Measurements from ENCODE around the gene MED15. TPM values are rescaled to one million over a fixed set of nuclear protein-coding genes. Genes with fewer than 3 reads are reported as not detected.
"Not testable (repeated sequence)": the region's sequence is repeated elsewhere in the genome, so short reads cannot be mapped to it uniquely, and the experiment has no call there.

MED15 gene
- total RNA-seq, 4 donors from 2014 or later: 30.6 to 62.3 (median 54.3) TPM

DNA sequence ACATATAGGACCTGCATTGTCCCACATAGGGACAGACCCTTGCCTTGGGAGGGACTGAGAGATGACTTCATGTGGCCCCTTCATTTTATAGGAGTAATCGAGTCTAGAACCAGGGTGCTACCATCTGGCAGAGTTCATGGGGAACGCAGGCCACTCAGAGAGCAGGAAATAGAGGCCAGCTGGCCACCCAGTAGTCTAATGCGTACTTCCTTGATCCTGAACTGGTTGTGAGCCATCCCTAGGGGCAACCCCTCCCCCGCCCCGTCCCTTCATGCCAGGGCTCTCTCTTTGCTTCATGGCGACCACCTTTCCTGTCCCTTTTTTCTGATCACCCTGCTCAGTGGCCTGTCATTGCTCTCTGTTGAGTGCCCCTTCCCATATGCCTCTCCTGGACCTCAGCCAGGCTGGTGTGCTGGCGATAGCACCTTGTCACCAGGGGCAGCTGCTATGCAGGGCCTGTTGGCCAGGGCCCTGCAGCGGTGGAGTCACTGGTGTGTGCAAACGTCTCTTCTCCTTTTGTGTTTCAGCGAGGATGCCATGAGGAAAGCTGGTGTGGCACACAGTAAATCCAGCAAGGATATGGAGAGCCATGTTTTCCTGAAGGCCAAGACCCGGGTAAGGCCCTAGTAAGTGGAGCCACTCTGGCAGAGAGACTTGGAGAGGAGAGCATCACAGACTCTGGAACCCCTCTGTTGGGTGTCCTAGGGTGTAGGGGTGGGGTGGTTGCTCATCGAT is 29.3 kb downstream of the MED15 start:
- H3K9me3 ChIP-seq: no peaks in the 10 kb centered on the region
- no peaks in the 10 kb centered on the region for H3K27me3 ChIP-seq
- H3K27ac ChIP-seq: no peak overlapping the region
- ATAC-seq: no peak
- 79% methylated on average over 5 of the region's 12 CpGs; no CpG with 5 or more reads in 1 of the 2 donors for WGBS, 2 donors (ENCODE audit: low coverage in 1 of 2)
- H3K36me3 ChIP-seq: peaks cover 0 to 57% of the 10 kb centered on the region in 2 donors
- no peak overlapping the region for H3K4me3 ChIP-seq
- TF ChIP-seq POLR2A (IDR thresholded peaks at IDR 0.05) (no peak), EP300 (IDR thresholded peaks at IDR 0.05) (no peak), POLR2AphosphoS5 (IDR thresholded peaks at IDR 0.05) (no peak)
- TF ChIP-seq, protein P1, sequence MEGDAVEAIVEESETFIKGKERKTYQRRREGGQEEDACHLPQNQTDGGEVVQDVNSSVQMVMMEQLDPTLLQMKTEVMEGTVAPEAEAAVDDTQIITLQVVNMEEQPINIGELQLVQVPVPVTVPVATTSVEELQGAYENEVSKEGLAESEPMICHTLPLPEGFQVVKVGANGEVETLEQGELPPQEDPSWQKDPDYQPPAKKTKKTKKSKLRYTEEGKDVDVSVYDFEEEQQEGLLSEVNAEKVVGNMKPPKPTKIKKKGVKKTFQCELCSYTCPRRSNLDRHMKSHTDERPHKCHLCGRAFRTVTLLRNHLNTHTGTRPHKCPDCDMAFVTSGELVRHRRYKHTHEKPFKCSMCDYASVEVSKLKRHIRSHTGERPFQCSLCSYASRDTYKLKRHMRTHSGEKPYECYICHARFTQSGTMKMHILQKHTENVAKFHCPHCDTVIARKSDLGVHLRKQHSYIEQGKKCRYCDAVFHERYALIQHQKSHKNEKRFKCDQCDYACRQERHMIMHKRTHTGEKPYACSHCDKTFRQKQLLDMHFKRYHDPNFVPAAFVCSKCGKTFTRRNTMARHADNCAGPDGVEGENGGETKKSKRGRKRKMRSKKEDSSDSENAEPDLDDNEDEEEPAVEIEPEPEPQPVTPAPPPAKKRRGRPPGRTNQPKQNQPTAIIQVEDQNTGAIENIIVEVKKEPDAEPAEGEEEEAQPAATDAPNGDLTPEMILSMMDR (IDR thresholded peaks at IDR 0.05): no peak
- H3K4me1 ChIP-seq: peaks cover 0 to 54% (median 18%) of the 10 kb centered on the region in 3 donors

DNA sequence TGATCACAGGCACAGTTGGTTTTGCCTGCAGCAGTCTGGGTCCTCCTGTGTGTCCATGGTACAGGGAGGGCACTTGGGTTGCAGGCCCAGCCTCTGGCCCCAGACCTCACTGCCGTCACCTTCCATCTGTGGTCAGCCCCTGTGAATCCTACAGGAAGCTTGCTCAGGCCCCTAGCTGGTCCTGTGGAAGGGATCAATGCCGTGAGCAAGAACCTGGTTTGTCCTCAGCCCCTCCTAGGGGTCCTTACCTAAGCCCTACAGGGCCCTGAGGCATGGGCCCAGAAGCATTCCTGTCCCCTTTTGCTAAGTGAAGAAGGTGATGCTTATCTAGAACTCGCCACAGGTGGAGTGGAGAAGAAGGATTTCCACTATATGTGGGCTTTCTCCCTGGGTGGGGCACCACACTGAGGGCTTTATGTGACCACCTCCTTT is 29.9 kb downstream of the MED15 start:
- H3K36me3 ChIP-seq: peaks cover 0 to 62% of the 10 kb centered on the region in 2 donors
- no peak overlapping the region for H3K4me3 ChIP-seq
- no peaks in the 10 kb centered on the region for H3K9me3 ChIP-seq
- no peak overlapping the region for H3K27ac ChIP-seq
- no peaks in the 10 kb centered on the region for H3K27me3 ChIP-seq
- no CpG with 5 or more reads among the region's 3 CpGs for WGBS, 2 donors (ENCODE audit: low coverage in 1 of 2)
- ATAC-seq: no peak
- peaks cover 0 to 48% (median 12%) of the 10 kb centered on the region in 3 donors for H3K4me1 ChIP-seq
- TF ChIP-seq POLR2AphosphoS5 (IDR thresholded peaks at IDR 0.05) (no peak), EP300 (IDR thresholded peaks at IDR 0.05) (no peak), POLR2A (IDR thresholded peaks at IDR 0.05) (no peak)
- TF ChIP-seq, protein P1 (IDR thresholded peaks at IDR 0.05): no peak

DNA sequence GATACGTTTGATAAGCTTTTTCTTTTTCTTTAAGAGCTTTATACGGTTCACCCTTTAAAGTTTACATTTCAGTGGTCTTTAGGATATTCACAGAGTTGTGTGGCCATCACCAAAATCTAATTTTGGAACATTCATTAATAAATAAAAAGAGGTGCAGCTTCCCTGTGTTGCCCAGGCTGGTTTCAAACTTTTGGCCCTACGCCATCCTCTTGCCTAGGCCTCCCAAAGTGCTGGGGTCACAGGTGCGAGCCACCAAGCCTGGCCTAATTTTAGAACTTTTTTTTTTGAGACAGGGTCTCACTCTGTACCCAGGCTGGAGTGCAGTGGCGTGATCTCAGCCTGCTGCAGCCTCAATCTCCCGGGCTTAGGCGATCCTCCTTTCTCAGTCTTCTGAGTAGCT is 30.6 kb downstream of the MED15 start:
- H3K36me3 ChIP-seq: peaks cover 0 to 66% of the 10 kb centered on the region in 2 donors
- H3K9me3 ChIP-seq: no peaks in the 10 kb centered on the region
- no peak overlapping the region for H3K27ac ChIP-seq
- 75 to 91% methylated on average over 4 to 7 of the region's 7 CpGs for WGBS, 2 donors (ENCODE audit: low coverage in 1 of 2)
- TF ChIP-seq, protein P1 (IDR thresholded peaks at IDR 0.05): no peak
- TF ChIP-seq EP300 (IDR thresholded peaks at IDR 0.05): no peak
- TF ChIP-seq POLR2AphosphoS5 (IDR thresholded peaks at IDR 0.05): no peak
- no peak for TF ChIP-seq POLR2A (IDR thresholded peaks at IDR 0.05)
- no peak overlapping the region for H3K4me3 ChIP-seq
- H3K27me3 ChIP-seq: no peaks in the 10 kb centered on the region
- H3K4me1 ChIP-seq: peaks cover 0 to 42% (median 6%) of the 10 kb centered on the region in 3 donors
- ATAC-seq: no peak

DNA sequence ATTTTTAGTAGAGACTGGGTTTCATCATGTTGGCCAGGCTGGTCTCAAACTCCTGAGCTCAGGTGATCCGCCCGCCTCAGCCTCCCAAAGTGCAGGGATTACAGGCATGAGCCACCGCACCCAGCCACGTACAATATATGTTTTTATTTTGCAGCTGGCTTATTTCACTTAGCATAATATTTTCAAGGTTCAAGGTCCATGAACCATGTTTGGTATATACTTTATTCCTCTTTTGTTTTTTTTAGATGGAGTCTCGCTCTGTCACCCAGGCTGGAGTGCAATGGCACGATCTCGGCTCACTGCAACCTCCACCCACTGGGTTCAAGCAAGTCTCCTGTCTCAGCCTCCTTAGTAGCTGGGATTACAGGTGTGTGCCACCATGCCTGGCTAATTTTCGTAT is 31.5 kb downstream of the MED15 start:
- not testable (repeated sequence) for H3K27me3 ChIP-seq, H3K27ac ChIP-seq, H3K4me3 ChIP-seq, ATAC-seq, H3K9me3 ChIP-seq
- peaks cover 0 to 33% (median 2%) of the 10 kb centered on the region in 3 donors for H3K4me1 ChIP-seq
- WGBS, 2 donors (ENCODE audit: low coverage in 1 of 2): 93% methylated on average over 8 of the region's 8 CpGs; no CpG with 5 or more reads in 1 of the 2 donors
- H3K36me3 ChIP-seq: peaks cover 0 to 68% of the 10 kb centered on the region in 2 donors

DNA sequence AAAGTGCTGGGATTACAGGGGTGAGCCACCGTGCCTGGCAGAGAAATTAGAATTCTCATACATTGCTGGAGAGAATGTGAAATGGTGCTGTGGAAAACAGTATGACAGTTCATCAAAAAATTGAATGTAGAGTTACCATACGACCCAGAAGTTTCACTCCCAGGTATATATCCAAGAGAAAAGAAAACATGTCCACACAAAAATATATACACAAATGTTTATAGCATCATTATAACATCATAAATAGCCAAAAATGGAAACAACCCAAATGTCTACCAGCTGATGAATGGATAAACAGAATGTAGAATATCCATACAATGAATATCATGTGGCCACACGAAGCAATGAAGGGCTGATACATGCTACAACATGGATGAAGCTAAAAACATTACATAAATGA is 34.6 kb downstream of the MED15 start:
- H3K36me3 ChIP-seq: peaks cover 0 to 72% of the 10 kb centered on the region in 2 donors
- no peak for ATAC-seq

More for the DNA sequence above, 34.6 kb downstream of the MED15 start:
- H3K9me3 ChIP-seq: no peaks in the 10 kb centered on the region
- no peak overlapping the region for H3K27ac ChIP-seq
- no peak for TF ChIP-seq POLR2AphosphoS5 (IDR thresholded peaks at IDR 0.05)
- no peak for TF ChIP-seq EP300 (IDR thresholded peaks at IDR 0.05)
- TF ChIP-seq, protein P1 (IDR thresholded peaks at IDR 0.05): no peak
- no peak for TF ChIP-seq POLR2A (IDR thresholded peaks at IDR 0.05)
- no peak overlapping the region for H3K4me3 ChIP-seq
- peaks cover 0 to 23% (median 3%) of the 10 kb centered on the region in 3 donors for H3K4me1 ChIP-seq
- H3K27me3 ChIP-seq: no peaks in the 10 kb centered on the region
- 97 to 100% methylated on average over 1 to 3 of the region's 3 CpGs for WGBS, 2 donors (ENCODE audit: low coverage in 1 of 2)
